GM18870 (cell line): ENCODE data around the gene GPR107.
"Not testable (repeated sequence)": the region's sequence is repeated elsewhere in the genome, so short reads cannot be mapped to it uniquely, and the experiment has no call there.

ENCODE experiments used
- ATAC-seq: cut with Tn5 transposase; IDR thresholded peaks from one replicate; pipeline ENCODE4 v1.9.1; 2021; ENCODE audit warnings: moderate library complexity; ENCODE audit not compliant: unreplicated experiment

GPR107 gene

DNA sequence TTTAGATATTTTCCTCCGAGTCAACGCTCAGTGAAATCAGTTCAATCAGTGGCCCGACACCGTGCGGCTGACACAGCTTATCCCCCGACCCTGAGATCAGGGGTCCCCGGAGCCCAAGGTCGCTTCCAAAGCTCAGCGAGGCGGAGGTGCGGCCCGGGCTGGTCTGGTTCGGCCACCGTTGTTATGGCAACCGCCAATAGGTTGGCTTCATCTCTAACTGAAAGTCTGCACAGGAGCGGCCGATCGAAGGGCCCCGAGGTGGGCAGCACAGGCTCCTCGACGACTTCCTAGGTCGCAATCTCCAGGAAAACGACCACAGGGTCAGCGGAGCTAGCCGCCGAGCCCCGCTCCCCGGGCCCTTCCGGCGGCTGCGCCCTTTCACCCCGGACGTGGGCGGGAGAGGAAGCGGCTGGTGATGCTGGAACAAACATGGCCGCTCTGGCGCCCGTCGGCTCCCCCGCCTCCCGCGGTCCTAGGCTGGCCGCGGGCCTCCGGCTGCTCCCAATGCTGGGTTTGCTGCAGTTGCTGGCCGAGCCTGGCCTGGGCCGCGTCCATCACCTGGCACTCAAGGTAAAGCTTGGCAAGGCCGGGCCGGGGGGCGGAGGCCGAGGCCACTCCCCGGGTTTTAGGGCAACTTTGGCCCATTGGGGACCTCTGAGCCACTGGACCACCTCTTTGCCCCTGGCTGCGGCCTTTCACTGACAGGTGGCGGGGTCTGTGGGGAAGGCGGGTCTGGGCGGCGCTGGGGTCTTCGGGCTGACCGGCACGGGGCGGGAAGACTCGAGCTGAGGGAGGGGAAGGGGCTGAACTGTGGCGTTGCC, at the start of gene GPR107:
Gene GPR107, plus strand, starts transcription at position 403 of the 821 bp plus-strand sequence. Its CDS starts 27 bp downstream, at position 430.
- no peak for ATAC-seq

DNA sequence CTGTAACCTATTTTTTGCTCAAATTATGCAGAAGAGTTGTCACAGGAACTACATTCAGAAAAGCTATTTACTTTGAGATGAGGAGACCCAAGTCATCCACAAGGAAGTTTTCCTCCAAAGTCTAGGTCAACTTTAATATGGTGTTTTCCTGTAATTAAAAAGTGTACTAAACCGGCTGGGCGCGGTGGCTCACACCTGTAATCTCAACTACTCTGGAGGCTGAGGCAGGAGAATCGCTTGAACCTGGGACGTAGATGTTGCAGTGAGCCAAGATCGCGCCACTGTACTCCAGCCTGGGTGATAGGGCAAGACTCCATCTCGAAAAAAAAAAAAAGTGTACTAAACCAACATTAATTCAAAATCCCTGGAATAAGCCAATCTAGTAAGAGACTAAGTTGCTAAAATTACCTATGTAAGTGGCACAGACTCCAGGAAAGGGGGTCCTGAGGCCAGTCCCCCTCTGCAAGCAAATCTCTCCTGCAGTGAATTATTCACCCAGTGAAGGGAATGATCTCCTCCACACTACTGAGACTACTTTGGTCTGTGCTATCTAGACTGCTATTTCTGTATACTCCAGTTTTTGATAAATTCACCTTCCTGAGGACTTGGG, 49.7 kb upstream of the GPR107 start:
- no peak for ATAC-seq

DNA sequence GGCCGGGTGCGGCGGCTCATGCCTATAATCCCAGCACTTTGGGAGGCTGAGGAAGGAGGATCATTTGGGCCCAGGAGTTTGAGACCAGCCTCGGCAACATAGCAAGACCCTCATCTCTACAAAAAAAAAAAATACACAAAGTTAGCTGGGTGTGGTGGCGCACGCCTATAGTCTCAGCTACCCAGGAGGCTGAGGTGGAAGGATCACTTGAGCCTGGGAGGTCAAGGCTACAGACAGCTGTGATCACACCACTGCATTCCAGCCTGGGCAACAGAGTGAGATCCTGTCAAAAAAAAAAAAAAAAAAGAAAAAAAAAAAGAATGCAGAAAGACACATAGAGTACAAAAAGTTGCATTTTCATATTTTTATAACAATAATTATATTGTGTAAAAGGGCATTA, 46.8 kb upstream of the GPR107 start:
- not testable (repeated sequence) for ATAC-seq

DNA sequence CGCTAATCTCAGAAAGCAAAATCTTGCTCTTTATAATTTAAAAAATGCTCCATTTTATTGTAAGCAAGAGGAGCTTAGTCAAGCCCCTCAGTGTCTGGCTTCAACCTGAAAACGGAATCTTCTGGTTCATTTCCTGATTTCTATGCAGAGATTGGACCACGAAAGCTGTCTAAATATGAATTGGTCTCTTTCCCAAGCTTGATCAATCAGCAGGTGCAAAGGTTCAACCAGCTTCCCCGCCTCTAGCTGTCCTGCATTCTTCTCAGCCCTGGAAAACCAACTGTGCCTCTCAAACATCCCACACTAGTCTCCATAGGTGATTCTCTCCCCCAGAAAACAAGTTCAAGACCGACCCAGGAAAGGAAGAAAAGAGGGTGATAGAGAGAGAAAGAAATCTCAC, 45.2 kb upstream of the GPR107 start:
- no peak for ATAC-seq

DNA sequence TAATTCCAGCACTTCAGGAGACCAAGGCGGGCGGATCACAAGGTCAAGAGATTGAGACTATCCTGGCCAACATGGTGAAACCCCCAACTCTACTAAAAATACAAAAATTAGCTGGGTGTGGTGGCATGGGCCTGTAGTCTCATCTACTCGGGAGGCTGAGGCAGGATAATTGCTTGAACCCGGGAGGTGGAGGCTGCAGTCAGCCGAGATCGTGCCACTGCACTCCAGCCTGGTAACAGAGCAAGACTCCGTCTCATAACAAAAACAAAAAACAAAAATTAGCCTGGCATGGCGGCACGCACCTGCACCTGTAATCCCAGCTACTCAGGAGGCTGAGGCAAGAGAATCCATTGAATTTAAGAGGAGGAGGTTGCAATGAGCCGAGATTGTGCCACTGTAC, 44.2 kb upstream of the GPR107 start:
- not testable (repeated sequence) for ATAC-seq

DNA sequence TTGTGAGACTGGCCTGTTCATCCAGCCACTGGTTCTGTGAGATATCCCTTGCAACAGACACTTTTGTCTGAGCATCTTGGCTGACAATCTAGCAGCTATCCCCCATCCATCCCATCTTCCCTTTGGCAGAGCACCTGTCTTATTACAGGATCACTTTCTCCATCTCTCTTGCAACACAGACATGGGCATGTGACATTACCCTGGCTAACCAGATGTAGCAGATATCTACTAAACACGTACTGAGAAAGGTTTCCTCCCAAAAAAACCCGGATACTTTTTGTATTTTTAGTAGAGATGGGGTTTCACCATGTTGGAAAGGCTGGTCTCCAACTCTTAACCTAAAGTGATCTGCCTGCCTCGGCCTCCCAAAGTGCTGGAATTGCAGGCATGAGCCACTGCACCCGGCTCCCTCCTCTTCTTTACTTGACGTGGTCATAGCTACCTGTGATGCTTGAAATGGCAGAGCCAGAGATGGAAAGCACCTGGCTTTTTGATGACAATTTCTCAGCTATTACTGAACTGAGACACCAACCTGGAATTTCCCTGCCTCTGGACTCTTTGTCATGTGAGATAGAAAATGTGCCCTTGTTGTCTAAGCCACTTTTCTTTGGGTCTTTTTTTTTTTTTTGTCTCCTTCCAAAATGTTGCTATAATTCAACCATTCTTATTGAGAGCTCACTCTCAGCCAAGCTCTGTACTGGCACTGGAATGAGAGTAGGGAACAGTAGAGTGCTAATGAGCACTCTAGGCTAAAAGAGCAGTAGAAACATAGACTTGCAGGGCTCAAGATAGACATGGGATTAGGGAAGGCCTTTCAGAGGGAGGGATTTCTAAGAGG, 43.3 kb upstream of the GPR107 start:
- ATAC-seq = peak; percentile 33

DNA sequence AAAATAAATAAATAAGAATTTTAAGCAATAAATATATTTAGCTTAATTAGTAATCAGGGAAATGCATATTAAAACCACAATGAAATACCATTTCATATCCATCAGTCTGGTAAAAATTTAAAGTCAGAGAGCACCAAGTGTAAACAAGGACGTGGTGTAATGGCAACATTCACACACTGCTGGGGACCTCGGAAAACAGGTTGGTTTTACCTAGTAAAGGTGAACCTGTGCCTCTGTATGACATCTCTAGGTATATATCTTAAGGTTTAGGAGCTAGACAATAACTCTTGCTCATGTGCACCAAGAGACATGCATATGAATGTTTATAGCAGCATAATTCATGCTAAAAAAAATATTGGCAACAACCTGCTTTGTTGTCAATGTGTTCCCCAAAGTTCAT, 40.4 kb upstream of the GPR107 start:
- ATAC-seq = no peak

DNA sequence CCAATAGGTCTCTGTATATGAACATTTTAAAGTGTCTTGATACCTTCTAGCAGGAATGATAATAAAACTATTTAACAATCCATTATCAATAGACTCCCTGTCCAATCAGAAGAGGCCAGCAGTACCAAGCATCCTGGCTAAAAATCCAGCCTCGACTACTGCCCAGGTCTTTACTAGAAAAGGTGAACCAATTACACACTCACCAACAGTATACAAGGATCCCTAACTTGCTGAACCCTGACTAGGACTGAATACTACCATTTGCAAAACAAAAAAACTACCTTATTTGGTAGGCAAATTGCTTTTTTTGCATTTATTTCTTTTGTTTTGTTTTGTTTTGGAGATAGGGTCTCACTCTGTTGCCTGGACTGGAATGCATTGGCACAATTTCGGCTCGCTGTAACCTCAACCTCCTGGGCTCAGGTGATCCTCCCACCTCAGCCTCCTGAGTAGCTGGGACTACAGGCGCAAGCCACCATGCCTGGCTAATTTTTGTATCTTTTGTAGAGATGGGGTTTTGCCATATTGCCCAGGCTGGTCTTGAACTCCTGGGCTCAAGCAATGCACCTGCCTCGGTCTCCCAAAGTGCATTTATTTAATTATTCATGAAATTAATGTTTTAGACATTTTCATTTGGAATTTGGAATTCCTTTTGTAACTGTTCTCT, 38.2 kb upstream of the GPR107 start:
- ATAC-seq = no peak

DNA sequence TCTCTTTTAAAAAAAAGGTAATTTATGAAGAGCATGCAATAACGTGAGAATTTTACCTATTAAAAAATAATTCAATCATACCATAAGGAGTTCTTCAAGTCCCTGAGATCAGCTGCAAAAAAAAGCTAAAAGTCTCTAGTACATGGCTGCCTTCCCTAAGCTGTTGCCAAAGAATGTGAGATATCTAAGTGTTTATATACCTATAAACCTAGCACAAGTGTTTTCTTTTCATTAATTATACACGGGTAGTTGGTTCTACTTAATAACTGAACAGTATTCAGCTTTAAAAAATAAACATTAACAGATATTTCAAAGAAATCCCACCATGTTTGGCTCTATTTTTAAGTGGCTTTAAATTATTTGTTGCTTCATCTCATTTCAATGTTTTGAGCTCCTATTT, 36.6 kb upstream of the GPR107 start:
- ATAC-seq = no peak

DNA sequence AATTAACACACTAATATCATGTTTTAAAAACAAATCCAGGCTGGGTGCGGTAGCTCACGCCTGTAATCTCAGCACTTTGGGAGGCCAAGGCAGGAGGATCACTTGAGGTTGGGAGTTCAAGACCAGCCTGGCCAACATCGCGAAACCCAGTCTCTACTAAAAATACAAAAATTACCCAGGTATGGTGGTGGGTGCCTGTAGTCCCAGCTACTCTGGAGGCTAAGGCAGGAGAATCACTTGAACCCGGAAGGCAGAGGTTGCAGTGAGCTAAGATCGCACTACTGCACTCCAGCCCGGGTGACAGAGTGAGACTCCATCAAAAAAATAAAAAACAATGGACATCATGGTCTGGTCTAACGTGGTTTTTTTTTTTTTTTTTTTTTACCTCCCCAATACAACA, 36.2 kb upstream of the GPR107 start:
- ATAC-seq = not testable (repeated sequence)

DNA sequence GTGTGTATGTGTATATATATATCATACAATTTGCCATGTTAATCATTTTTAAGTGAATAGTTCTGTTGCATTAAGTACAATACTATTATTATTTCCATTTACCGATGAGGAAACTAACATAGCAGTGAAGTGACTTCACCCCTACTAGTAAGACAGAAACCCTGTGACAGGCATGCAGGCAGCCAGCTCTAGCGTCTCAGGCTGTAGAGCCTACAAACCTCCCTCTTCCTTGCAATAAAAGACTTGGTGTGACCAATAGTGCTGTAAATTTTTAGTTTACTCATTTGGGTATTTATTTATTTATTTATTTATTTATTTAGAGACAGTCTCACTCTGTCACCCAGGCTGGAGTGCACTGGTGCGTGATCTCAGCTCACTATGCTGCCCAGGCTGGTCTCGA, 35.4 kb upstream of the GPR107 start:
- no peak for ATAC-seq

DNA sequence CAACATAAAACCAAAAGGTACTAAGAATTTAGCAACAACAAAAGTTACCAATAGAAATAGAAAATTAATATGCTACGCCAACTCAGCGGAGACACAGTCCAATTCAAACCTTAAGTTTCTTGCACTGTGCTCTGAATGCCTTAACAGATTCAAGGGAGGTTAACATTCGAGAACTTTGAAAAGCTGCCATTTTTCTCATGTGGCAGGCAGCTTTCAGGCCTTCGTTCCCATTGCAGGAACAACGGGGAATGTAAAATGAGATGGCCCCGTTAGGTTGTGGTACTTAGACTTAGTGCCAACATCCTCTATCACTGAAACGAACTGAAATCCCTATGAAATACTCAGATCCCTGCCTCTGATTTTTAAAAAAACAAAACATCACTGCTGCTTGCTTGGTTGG, 33.1 kb upstream of the GPR107 start:
- no peak for ATAC-seq

DNA sequence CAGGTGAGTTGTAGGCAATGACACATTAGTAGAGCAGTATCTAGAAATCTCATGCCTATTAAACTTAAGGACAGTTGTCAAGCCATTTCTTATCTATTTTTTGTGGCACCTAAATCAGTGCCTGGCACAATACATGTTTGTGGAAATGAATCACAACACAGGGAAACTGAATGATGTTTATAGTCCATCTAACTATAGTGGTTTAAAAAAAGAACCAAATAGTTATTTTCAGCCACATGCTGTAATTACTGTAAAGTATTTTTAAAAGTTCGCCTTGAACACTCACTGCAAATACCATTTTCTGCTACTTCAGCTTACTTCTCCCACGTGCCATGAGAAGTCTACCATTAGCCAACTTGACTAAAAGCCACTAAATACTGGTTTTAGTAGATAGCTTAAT, 32.6 kb upstream of the GPR107 start:
- ATAC-seq = no peak

DNA sequence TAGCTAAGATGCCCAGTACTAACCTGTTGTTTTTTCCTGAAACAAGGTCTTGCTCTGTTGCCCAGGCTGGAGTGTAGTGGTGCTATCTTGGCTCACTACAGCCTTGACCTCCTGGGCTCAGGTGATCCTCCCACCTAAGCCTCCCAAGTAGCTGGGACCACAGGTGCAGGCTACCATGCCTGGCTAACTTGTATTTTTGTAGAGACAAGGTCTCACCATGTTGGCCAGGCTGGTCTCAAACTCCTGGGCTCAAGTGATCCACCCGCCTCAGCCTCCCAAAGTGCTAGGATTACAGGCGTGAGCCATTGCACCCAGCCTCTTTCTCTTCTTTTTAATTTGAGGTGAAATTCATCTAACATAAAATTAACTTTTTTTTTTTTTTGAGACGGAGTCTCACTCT, 31.9 kb upstream of the GPR107 start:
- ATAC-seq = not testable (repeated sequence)

DNA sequence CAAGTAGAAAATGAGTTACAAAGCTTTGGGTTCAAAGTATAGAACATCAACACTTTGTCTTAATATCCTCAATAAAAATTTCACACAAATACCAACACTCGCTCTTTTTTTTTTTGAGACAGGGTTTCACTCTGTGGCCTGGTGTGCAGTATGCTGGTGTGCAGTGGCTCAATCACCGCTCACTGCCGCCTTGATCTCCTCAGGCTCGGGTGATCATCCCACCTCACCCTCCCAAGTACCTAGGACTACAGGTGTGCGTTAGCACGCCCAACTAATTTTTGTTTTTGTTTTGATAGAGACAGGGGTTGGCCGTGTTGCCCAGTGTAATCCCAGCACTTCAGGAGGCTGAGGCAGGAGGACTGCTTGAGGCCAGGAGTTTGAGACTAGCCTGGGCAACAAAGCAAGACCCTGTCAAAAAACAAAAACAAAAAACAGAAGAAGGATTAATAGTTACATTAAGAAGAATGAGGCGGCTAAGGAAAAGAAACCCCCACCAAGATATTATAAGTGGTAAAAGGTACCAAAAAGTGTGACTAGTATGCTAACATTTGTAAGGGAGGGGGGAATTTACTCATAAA, 31.1 kb upstream of the GPR107 start:
- no peak for ATAC-seq

DNA sequence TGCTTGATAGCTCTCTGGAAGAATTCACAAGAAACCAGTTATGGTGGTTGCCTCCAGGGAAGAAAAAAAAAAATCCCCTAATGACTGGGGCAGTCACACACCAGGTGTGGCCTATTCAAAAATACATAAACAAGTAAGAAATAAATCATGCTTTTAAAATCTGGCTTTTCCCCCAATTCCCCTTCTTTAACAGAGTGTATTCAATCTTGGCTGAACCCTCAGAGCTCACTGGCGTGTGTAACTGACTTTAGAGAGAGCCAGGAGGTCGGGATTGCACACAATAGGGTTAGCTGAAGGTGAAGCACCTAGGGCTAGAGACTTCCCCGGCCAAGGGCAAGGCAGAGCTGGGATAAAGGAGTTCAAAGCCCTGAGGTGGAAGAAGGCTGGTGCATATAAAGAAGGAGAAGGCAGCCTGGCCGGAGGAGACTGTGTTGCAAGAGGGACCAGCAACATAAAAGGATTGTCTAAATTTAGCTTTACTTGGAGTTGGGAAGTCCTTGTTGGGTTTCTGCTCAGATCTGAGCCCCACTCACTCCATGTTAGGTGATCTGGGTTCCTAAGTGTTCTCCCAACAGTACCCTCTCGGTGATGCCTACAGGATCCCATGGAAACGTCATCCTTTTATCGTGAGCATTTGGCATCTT, 30.4 kb upstream of the GPR107 start:
- peak; percentile 44 for ATAC-seq

DNA sequence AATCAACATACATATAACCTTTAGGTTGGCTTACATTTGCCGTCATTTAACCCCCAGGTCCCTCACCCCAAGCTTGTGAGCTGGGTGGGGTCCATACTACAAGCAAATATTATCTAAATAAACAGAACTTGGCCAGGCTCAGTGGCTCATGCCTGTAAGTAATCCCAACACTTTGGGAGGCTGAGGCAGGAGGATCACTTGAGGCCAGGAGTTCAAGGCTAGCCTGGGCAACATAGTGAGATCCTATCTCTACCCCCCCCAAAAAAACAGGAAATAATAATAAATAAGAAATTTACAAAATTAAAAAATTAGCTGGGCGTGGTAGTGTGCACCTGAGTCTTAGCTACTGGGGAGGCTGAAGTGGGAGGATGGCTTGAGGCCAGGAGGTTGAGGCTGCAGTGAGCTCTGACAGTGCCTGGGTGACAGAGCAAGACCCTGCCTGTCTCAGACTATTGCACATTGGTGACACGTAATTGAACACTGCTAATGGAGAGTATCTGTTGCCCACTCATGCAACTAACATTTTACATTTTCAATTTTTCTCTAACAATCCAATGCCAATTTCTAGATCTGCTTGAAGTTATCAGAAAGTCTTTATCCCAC, 29.6 kb upstream of the GPR107 start:
- ATAC-seq = no peak

DNA sequence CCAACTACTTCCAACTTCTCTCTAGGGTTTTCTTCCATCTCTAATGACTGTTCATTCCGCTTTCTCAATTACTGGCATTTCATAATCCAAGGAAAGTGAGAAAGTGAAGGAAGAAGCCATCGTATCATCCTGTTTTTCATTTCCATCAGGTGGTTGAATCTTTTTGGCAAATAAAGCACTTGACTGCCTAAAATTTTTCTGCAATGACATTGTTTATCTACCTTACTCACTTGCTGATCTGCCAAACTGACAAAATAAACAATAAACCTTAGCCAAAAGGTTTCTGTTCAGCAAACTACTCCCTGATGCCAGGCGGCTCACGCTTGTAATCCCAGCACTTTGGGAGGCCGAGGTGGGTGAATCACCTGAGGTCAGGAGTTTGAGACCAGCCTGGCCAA, 29.1 kb upstream of the GPR107 start:
- no peak for ATAC-seq

DNA sequence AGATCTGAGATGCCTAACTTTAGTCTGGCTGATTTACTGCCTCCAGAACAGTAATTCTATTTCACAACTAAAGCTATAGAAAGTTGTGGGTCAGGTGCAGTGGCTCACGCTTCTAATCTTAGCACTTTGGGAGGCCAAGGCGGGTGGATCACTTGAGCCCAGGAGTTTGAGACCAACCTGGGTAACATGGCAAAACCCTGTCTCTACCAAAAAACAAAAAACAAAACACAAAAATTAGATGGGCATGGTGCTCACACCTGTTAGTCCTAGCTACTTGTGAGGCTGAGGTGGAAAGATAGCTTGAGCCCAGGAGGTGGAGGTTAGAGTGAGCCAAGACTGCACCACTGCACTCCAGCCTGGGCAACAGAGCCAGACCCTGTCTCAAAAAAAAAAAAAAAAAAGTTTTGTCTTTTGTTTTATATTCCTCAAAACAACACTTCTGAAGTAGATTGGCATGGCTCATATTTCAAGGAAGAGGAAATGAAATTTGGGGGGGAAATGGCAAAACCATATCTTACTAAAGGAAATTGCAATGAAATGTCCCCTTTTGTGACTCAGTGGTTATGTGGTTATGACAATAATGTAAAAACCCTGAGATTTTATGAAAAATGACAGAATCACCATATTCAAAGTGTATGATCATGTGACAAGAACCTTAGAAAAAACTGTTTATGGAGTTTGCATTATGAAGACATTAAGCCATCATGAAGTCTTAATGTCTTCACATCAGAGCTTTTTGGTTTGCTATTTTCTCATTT, 26.9 kb upstream of the GPR107 start:
- ATAC-seq = no peak
